PC-3 (cell line): ENCODE data around the gene GALNS. TPM values are rescaled to one million over a fixed set of nuclear protein-coding genes. Genes with fewer than 3 reads are reported as not detected.

Source experiments
- ATAC-seq: fragments of 200-7000 bp; cut with Tn5 transposase; 2 replicates; pipeline ENCODE4 v1.9.1; 2020; ENCODE audit warnings: mild to moderate bottlenecking, moderate library complexity
- BruUV-seq: library from RNA; stranded (reverse); fragments of 400-500 nt; replicated peaks from 2 replicates; lab custom pipeline; 2021; lab: Mats Ljungman, UMichigan
- CTCF ChIA-PET: fragments of 300-600 bp; sonication (Branson Sonifier 250); formaldehyde crosslinking; loops from one replicate; lab custom pipeline; 2022; ENCODE audit warnings: antibody characterized with exemption; lab: Charles Lee
- POLR2A ChIA-PET: fragments of 300-600 bp; sonication (Branson Sonifier 250); formaldehyde crosslinking; loops from one replicate; lab custom pipeline; 2022; ENCODE audit warnings: antibody characterized with exemption; ENCODE audit not compliant: unreplicated experiment; lab: Charles Lee
- DNase-seq: peaks from one replicate; pipeline ENCODE4 v3.0.0-alpha.2; 2015
- H2AFZ ChIP-seq: fragments of 300-600 bp; sonication (generic); 2 replicates; pipeline ENCODE4 v1.6.0; 2016; ENCODE audit warnings: antibody characterized with exemption, low read length
- H3F3A ChIP-seq: fragments of 300-600 bp; sonication (generic); one replicate; pipeline ENCODE4 v1.6.0; 2017; ENCODE audit warnings: antibody characterized with exemption, low read length, control low read depth, mild to moderate bottlenecking; ENCODE audit not compliant: unreplicated experiment
- H3K27ac ChIP-seq: fragments of 300-600 bp; sonication (generic); 2 replicates; pipeline ENCODE4 v1.5.1; 2016; ENCODE audit warnings: mild to moderate bottlenecking, low read length
- H3K27me3 ChIP-seq: fragments of 300-600 bp; sonication (generic); 2 replicates; pipeline ENCODE4 v1.6.1; 2016; ENCODE audit warnings: low read length, mixed read lengths
- H3K36me3 ChIP-seq: fragments of 300-600 bp; sonication (generic); 2 replicates; pipeline ENCODE4 v1.6.1; 2016; ENCODE audit warnings: low read depth, mixed run types, low read length, mixed read lengths
- H3K4me1 ChIP-seq: fragments of 300-600 bp; sonication (generic); 2 replicates; pipeline ENCODE4 v1.5.1; 2016; ENCODE audit warnings: low read length; ENCODE audit not compliant: insufficient read depth
- H3K4me2 ChIP-seq: fragments of 300-600 bp; sonication (generic); 2 replicates; pipeline ENCODE4 v1.6.0; 2016; ENCODE audit warnings: low read length
- H3K4me3 ChIP-seq: fragments of 300-600 bp; sonication (generic); 2 replicates; pipeline ENCODE4 v1.5.1; 2016; ENCODE audit warnings: mild to moderate bottlenecking, low read length, mixed read lengths
- H3K79me2 ChIP-seq: fragments of 300-600 bp; sonication (generic); 2 replicates; pipeline ENCODE4 v1.6.1; 2017; ENCODE audit warnings: low read length, mixed read lengths
- H3K9ac ChIP-seq: fragments of 300-600 bp; sonication (generic); 2 replicates; pipeline ENCODE4 v1.6.0; 2016; ENCODE audit warnings: mild to moderate bottlenecking, low read length
- H3K9me2 ChIP-seq: fragments of 300-600 bp; sonication (generic); replicated peaks from 2 replicates; pipeline ENCODE4 v1.6.1; 2016; ENCODE audit warnings: mixed run types, low read length, mixed read lengths
- H3K9me3 ChIP-seq: fragments of 300-600 bp; sonication (generic); 2 replicates; pipeline ENCODE4 v1.6.1; 2016; ENCODE audit warnings: low read length, mixed read lengths
- H4K20me1 ChIP-seq: fragments of 300-600 bp; sonication (generic); 2 replicates; pipeline ENCODE4 v1.6.1; 2016; ENCODE audit warnings: low read length, mixed read lengths
- EZH2 ChIP-seq: fragments of 300-600 bp; sonication (generic); IDR thresholded peaks from one replicate; pipeline ENCODE4 v1.6.1; 2017; ENCODE audit warnings: antibody characterized with exemption, mild to moderate bottlenecking, low read length; ENCODE audit not compliant: unreplicated experiment
- EZH2phosphoT487 ChIP-seq: fragments of 300-600 bp; sonication (generic); IDR thresholded peaks from 2 replicates; pipeline ENCODE4 v1.6.1; 2018; ENCODE audit warnings: mild to moderate bottlenecking, antibody characterized with exemption, low read length, borderline replicate concordance
- intact Hi-C: fragments of 100-400 bp; cut with micrococcal nuclease; formaldehyde crosslinking; loops from 2 replicates; pipeline ENCODE4 v1.9.0; 2023
- total RNA-seq: library from RNA; depleted of rRNA; stranded (reverse); fragments of >200 nt; gene quantifications from 2 replicates; pipeline ENCODE4 v1.2.3, GENCODE V29; 2014
- TF ChIP-seq, protein P1 (sequence below): fragments of 300-600 bp; sonication (generic); conservative IDR thresholded peaks from 2 replicates; pipeline ENCODE4 v1.5.1; 2017; ENCODE audit warnings: antibody characterized with exemption, low read depth, mild to moderate bottlenecking, low read length

Gene GALNS
- total RNA-seq, 1 experiment from 2014 or later = 18.3 TPM

DNA sequence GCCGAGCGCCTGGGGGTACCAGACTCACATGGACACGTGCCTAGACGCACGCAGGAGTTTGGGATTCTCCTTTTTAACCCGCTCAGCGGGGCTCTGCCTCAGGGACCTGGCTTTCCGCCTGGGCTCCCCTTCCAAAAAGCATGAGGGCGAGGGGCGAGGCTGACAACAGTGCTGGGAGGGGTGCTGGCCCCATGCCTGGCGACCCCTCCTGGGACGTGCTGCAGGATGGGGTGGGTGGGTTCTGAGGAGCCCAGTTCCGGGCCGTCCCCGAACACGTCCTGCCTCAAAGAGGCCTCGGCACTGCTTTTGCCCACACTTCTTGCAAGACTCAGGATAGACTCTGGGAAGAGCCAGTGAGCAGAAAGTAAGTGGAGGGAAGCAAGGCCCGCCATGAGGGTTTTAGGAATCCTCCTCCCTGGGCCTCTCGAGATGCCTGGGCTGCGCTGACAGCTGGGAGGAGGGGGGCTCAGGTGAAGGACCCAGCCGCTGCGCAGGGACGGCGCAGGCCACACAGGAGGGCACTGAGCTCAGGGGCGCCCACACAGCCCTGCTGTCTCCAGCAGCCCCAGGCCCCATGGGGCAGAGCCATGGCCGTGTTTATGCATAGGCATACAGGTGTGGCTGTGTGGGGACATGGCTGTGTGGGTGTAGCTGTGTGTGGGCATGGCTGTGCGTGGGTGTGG, 25.1 kb upstream of the GALNS start:
- no peaks in the 10 kb centered on the region for H3K36me3 ChIP-seq
- DNase-seq (no peak), ATAC-seq (no peak)
- CTCF ChIA-PET = no interaction called here
- H3K4me3 ChIP-seq = no peak overlapping the region
- H4K20me1 ChIP-seq = no peaks in the 10 kb centered on the region
- no peaks in the 10 kb centered on the region for H3K9me3 ChIP-seq
- no peak overlapping the region for H2AFZ ChIP-seq
- no peaks in the 10 kb centered on the region for H3K9me2 ChIP-seq
- no peaks in the 10 kb centered on the region for H3K79me2 ChIP-seq
- H3K4me2 ChIP-seq = no peak overlapping the region
- peaks cover 6% of the 10 kb centered on the region; the same call in 1 of the 2 replicates for H3K4me1 ChIP-seq
- no peaks in the 10 kb centered on the region for H3K27me3 ChIP-seq
- POLR2A ChIA-PET = no interaction called here
- H3K27ac ChIP-seq = no peak overlapping the region
- H3F3A ChIP-seq = no peaks in the 10 kb centered on the region
- intact Hi-C loops = no loop called here
- TF ChIP-seq, protein P1, sequence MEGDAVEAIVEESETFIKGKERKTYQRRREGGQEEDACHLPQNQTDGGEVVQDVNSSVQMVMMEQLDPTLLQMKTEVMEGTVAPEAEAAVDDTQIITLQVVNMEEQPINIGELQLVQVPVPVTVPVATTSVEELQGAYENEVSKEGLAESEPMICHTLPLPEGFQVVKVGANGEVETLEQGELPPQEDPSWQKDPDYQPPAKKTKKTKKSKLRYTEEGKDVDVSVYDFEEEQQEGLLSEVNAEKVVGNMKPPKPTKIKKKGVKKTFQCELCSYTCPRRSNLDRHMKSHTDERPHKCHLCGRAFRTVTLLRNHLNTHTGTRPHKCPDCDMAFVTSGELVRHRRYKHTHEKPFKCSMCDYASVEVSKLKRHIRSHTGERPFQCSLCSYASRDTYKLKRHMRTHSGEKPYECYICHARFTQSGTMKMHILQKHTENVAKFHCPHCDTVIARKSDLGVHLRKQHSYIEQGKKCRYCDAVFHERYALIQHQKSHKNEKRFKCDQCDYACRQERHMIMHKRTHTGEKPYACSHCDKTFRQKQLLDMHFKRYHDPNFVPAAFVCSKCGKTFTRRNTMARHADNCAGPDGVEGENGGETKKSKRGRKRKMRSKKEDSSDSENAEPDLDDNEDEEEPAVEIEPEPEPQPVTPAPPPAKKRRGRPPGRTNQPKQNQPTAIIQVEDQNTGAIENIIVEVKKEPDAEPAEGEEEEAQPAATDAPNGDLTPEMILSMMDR = no peak
- TF ChIP-seq EZH2 (no peak), EZH2phosphoT487 (no peak)
- H3K9ac ChIP-seq = no peak overlapping the region
- no TSS peak for BruUV-seq

GRCh38 chr16:88881007-88881615, 24.4 kb upstream of the GALNS start:
- Histone ChIP-seq H3K9ac (no peak overlapping the region), H3K27me3 (no peaks in the 10 kb centered on the region), H3K27ac (no peak overlapping the region), H4K20me1 (no peaks in the 10 kb centered on the region), H2AFZ (no peak overlapping the region), H3K9me3 (no peaks in the 10 kb centered on the region), H3K4me1 (peaks cover 6% of the 10 kb centered on the region; the same call in 1 of the 2 replicates), H3K4me2 (no peak overlapping the region), H3K36me3 (no peaks in the 10 kb centered on the region), H3K9me2 (no peaks in the 10 kb centered on the region), H3K4me3 (no peak overlapping the region), H3K79me2 (no peaks in the 10 kb centered on the region), H3F3A (no peaks in the 10 kb centered on the region)
- DNase-seq (no peak), ATAC-seq (no peak)
- ChIA-PET CTCF (no interaction called here), POLR2A (no interaction called here)
- intact Hi-C loops = no loop called here
- TF ChIP-seq EZH2 (no peak), EZH2phosphoT487 (no peak)
- TF ChIP-seq, protein P1 = no peak
- no TSS peak for BruUV-seq
